Mesendoderm (in vitro differentiated cells): ENCODE measurements around the gene ELOB.

Source experiments
- DNase-seq: peaks from one replicate; pipeline ENCODE4 v3.0.0; 2013
- H2AK5ac ChIP-seq: 2 replicates; pipeline ENCODE4 v1.6.1; 2013; ENCODE audit warnings: low read length, inconsistent platforms
- H2BK120ac ChIP-seq: 2 replicates; pipeline ENCODE4 v1.6.1; 2013; ENCODE audit warnings: low read depth, mild to moderate bottlenecking, low read length, moderate library complexity, mixed read lengths
- H2BK15ac ChIP-seq: replicated peaks from 2 replicates; pipeline ENCODE4 v1.6.1; 2013; ENCODE audit warnings: low read depth, mild to moderate bottlenecking, moderate library complexity
- H2BK5ac ChIP-seq: 2 replicates; pipeline ENCODE4 v1.6.1; 2013; ENCODE audit warnings: low read length, inconsistent platforms
- H3K18ac ChIP-seq: 2 replicates; pipeline ENCODE4 v1.6.1; 2013; ENCODE audit warnings: mild to moderate bottlenecking, low read length, mixed read lengths
- H3K23ac ChIP-seq: one replicate; pipeline ENCODE4 v1.6.1; 2013; ENCODE audit warnings: low read length
- H3K27ac ChIP-seq: 2 replicates; pipeline ENCODE4 v1.5.1; 2013; ENCODE audit warnings: low read depth, mild to moderate bottlenecking, inconsistent platforms, low read length, moderate library complexity
- H3K27me3 ChIP-seq: 2 replicates; pipeline ENCODE4 v1.6.1; 2013; ENCODE audit warnings: low read length, control low read depth, mild to moderate bottlenecking, inconsistent platforms; ENCODE audit not compliant: insufficient read depth, poor library complexity
- H3K36me3 ChIP-seq: 2 replicates; pipeline ENCODE4 v1.6.1; 2013; ENCODE audit warnings: low read length, inconsistent platforms; ENCODE audit not compliant: control insufficient read depth, insufficient read depth
- H3K4ac ChIP-seq: one replicate; pipeline ENCODE4 v1.6.1; 2013; ENCODE audit warnings: low read depth, mild to moderate bottlenecking, low read length, moderate library complexity
- H3K4me1 ChIP-seq: 2 replicates; pipeline ENCODE4 v1.6.1; 2013; ENCODE audit warnings: low read depth, low read length, inconsistent platforms; ENCODE audit not compliant: control insufficient read depth
- H3K4me2 ChIP-seq: 2 replicates; pipeline ENCODE4 v1.6.1; 2013; ENCODE audit warnings: low read length
- H3K4me3 ChIP-seq: 2 replicates; pipeline ENCODE4 v1.5.1; 2013; ENCODE audit warnings: mild to moderate bottlenecking, low read length
- H3K56ac ChIP-seq: one replicate; pipeline ENCODE4 v1.6.1; 2013; ENCODE audit warnings: low read length
- H3K79me1 ChIP-seq: 2 replicates; pipeline ENCODE4 v1.6.1; 2013; ENCODE audit warnings: low read length, inconsistent platforms
- H3K79me2 ChIP-seq: 2 replicates; pipeline ENCODE4 v1.6.1; 2013; ENCODE audit warnings: mild to moderate bottlenecking, low read length; ENCODE audit not compliant: control insufficient read depth, insufficient read depth
- H3K9ac ChIP-seq: 2 replicates; pipeline ENCODE4 v1.6.1; 2013; ENCODE audit warnings: low read length, inconsistent platforms
- H4K5ac ChIP-seq: one replicate; pipeline ENCODE4 v1.6.1; 2013; ENCODE audit warnings: low read length
- H4K8ac ChIP-seq: one replicate; pipeline ENCODE4 v1.6.1; 2013; ENCODE audit warnings: low read depth, mild to moderate bottlenecking, control low read depth, low read length, moderate library complexity
- WGBS: extraction: QIAGEN DNeasy Blood & Tissue Kit; methylation state at CpG from one replicate; pipeline ENCODE4 v1.1.7; 2013; ENCODE audit warnings: low lambda C conversion rate, missing lambda C conversion rate; ENCODE audit not compliant: insufficient coverage; ENCODE audit errors: extremely low coverage; 5-methylcytosine and 5-hydroxymethylcytosine counted together

Gene ELOB

GRCh38 chr16:2751577-2752034, 25.5 kb downstream of the ELOB start:
- Histone ChIP-seq H2BK5ac (peak overlapping the region; percentile 27), H3K4me1 (peaks cover 11% of the 10 kb centered on the region), H3K4me2 (peak overlapping the region; percentile 74), H3K18ac (peak overlapping the region; percentile 63), H3K23ac (no peak overlapping the region), H3K56ac (peak overlapping the region; percentile 91), H3K9ac (peak overlapping the region; percentile 100), H4K5ac (peak overlapping the region; percentile 99), H3K79me1 (no peaks in the 10 kb centered on the region), H3K36me3 (peaks cover 2% of the 10 kb centered on the region), H4K8ac (peak overlapping the region; percentile 90), H2BK15ac (no peak overlapping the region), H2AK5ac (peak overlapping the region; percentile 98), H3K27ac (peak overlapping the region; percentile 100), H3K79me2 (peaks cover 37% of the 10 kb centered on the region), H3K27me3 (no peaks in the 10 kb centered on the region), H3K4ac (peak overlapping the region; percentile 89), H2BK120ac (peak overlapping the region; percentile 23), H3K4me3 (peak overlapping the region; percentile 41)
- WGBS, result no CpG with 5 or more reads among the region's 23 CpGs
- DNase-seq, result peak; percentile 88

- Histone ChIP-seq H3K79me1 (no peaks in the 10 kb centered on the region), H2AK5ac (no peak overlapping the region), H3K27ac (no peak overlapping the region), H3K27me3 (no peaks in the 10 kb centered on the region), H4K5ac (no peak overlapping the region), H3K4me1 (peaks cover 8% of the 10 kb centered on the region), H3K9ac (no peak overlapping the region), H3K79me2 (peaks cover 20% of the 10 kb centered on the region), H4K8ac (no peak overlapping the region), H2BK120ac (no peak overlapping the region), H3K36me3 (no peaks in the 10 kb centered on the region), H3K23ac (no peak overlapping the region), H3K56ac (no peak overlapping the region), H2BK5ac (no peak overlapping the region), H3K4me2 (no peak overlapping the region), H2BK15ac (no peak overlapping the region), H3K4me3 (no peak overlapping the region), H3K18ac (no peak overlapping the region), H3K4ac (no peak overlapping the region)
- no peak for DNase-seq
- no CpG with 5 or more reads among the region's 6 CpGs for WGBS
Measured at GRCh38 chr16:2749936-2750335, 27.1 kb downstream of the ELOB start.

DNA sequence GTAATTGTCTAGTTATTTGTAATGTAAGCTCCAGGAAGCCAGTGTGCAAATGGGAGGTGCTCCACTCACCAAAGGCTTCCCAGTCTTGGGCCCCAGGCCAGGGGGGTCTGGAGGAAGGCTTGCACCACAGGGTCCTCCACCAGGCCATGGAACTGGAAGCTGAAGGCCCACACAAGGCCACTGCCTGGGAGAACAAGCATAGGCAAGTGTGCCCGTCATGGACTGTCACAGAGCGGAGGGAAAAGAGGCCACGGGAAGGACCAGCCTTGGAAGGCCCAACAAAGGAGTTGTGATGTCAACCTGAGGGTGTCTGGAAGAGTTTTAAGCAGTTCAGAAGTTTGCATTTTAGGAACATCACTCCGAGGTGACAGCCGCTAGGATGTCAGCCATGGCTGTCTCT, 27.6 kb downstream of the ELOB start:
- no peak overlapping the region for H4K8ac ChIP-seq
- no peak overlapping the region for H3K18ac ChIP-seq
- H3K4ac ChIP-seq, result no peak overlapping the region
- H4K5ac ChIP-seq, result no peak overlapping the region
- H3K56ac ChIP-seq, result no peak overlapping the region
- no peak overlapping the region for H3K4me3 ChIP-seq
- H3K79me1 ChIP-seq, result no peaks in the 10 kb centered on the region
- H3K27ac ChIP-seq, result no peak overlapping the region
- H3K36me3 ChIP-seq, result no peaks in the 10 kb centered on the region
- H3K4me1 ChIP-seq, result peaks cover 5% of the 10 kb centered on the region
- no peak for DNase-seq
- H2AK5ac ChIP-seq, result no peak overlapping the region
- H3K9ac ChIP-seq, result no peak overlapping the region
- H2BK5ac ChIP-seq, result no peak overlapping the region
- H3K23ac ChIP-seq, result no peak overlapping the region
- H2BK120ac ChIP-seq, result no peak overlapping the region
- WGBS, result no CpG with 5 or more reads among the region's 5 CpGs
- no peak overlapping the region for H3K4me2 ChIP-seq
- no peaks in the 10 kb centered on the region for H3K27me3 ChIP-seq
- H2BK15ac ChIP-seq, result no peak overlapping the region
- peaks cover 16% of the 10 kb centered on the region for H3K79me2 ChIP-seq

DNA sequence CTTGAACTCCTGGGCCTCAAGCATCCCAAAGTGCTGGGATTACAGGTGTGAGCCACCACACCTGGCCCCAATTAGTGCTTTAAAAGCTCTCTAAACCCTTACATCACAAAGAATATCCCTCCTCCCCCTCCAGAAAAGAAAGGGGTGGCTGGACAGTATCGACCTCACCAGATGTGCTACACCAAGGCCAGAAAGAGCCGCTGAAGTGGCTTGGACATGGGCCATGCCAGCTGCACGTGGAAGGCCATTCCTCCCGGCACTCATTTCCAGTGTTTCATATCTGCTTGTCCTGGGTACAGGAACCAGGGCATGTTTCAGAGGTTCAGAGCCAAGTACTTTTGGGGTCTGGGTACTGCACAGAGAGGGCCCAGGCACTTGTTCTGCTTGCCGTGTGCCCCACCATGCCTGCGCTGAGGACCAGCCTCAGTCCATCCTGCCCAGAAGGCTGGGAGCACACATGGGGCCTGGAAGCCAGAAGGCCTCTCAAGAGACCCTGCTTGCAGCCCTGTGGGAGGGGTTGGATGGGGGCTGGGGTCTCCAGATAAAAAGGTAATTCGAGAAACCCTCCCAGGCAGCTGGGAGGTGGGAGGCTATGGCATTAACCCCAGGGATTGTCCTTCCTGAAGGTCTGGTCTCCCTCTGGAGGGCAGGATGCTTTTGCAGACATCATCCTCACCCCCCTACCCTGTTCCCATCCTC, 28.2 kb downstream of the ELOB start:
- H3K36me3 ChIP-seq, result no peaks in the 10 kb centered on the region
- H3K27me3 ChIP-seq, result no peaks in the 10 kb centered on the region
- peaks cover 5% of the 10 kb centered on the region for H3K4me1 ChIP-seq
- H2BK120ac ChIP-seq, result no peak overlapping the region
- no CpG with 5 or more reads among the region's 7 CpGs for WGBS
- no peak overlapping the region for H2AK5ac ChIP-seq
- H3K79me2 ChIP-seq, result peaks cover 10% of the 10 kb centered on the region
- H3K27ac ChIP-seq, result no peak overlapping the region
- no peak for DNase-seq
- H3K79me1 ChIP-seq, result no peaks in the 10 kb centered on the region
- H3K4ac ChIP-seq, result no peak overlapping the region
- H3K4me2 ChIP-seq, result no peak overlapping the region
- no peak overlapping the region for H3K9ac ChIP-seq
- no peak overlapping the region for H3K18ac ChIP-seq
- H3K56ac ChIP-seq, result no peak overlapping the region
- no peak overlapping the region for H4K8ac ChIP-seq
- no peak overlapping the region for H3K23ac ChIP-seq
- no peak overlapping the region for H2BK15ac ChIP-seq
- no peak overlapping the region for H3K4me3 ChIP-seq
- no peak overlapping the region for H4K5ac ChIP-seq
- no peak overlapping the region for H2BK5ac ChIP-seq

- Histone ChIP-seq H3K79me1 (no peaks in the 10 kb centered on the region), H2BK5ac (no peak overlapping the region), H4K8ac (no peak overlapping the region), H4K5ac (no peak overlapping the region), H2BK120ac (no peak overlapping the region), H3K9ac (no peak overlapping the region), H3K4me1 (no peaks in the 10 kb centered on the region), H2AK5ac (no peak overlapping the region), H3K4me3 (no peak overlapping the region), H3K18ac (no peak overlapping the region), H3K27me3 (no peaks in the 10 kb centered on the region), H3K23ac (no peak overlapping the region), H3K36me3 (no peaks in the 10 kb centered on the region), H3K27ac (no peak overlapping the region), H3K56ac (peak overlapping the region; percentile 49), H3K4ac (no peak overlapping the region), H2BK15ac (no peak overlapping the region), H3K79me2 (no peaks in the 10 kb centered on the region), H3K4me2 (no peak overlapping the region)
- WGBS, result no CpG with 5 or more reads among the region's 9 CpGs
- no peak for DNase-seq
Measured at GRCh38 chr16:2745961-2746360, 31.1 kb downstream of the ELOB start.
